HEK293 (cell line): ENCODE results near the gene NPR2.

ENCODE experiments used
- CTCF ChIA-PET: fragments of 350-600 bp; formaldehyde crosslinking; extraction: SDS; loops from one replicate; lab custom pipeline; 2021; ENCODE audit warnings: antibody characterized with exemption; lab: Yijun Ruan, JAX
- POLR2A ChIA-PET: fragments of 300-600 bp; formaldehyde crosslinking; extraction: SDS; loops from one replicate; lab custom pipeline; 2020; ENCODE audit warnings: antibody characterized with exemption, inconsistent platforms; lab: Yijun Ruan, JAX
- H3K27ac ChIP-seq: fragments of 200-500 bp; sonication (Bioruptor generic); 2 replicates; pipeline ENCODE4 v1.5.1; 2014; ENCODE audit warnings: low read depth, low read length, control low read depth, inconsistent platforms; ENCODE audit errors: extremely low read depth
- H3K36me3 ChIP-seq, 2 experiments: fragments of 200-500 bp in 1 of 2; sonication (Bioruptor generic) in 1 of 2; 1 replicate in 1 of 2; 2 replicates in 1 of 2; pipeline ENCODE4 v1.5.1; 2014 to 2017; ENCODE audit warnings: inconsistent platforms in 2 of 2, low read length in 2 of 2; ENCODE audit not compliant: control insufficient read depth in 2 of 2, insufficient read depth in 1 of 2
- H3K4me1 ChIP-seq: fragments of 200-500 bp; sonication (Bioruptor generic); 2 replicates; pipeline ENCODE4 v1.5.1; 2014; ENCODE audit warnings: mild to moderate bottlenecking, low read length, inconsistent platforms; ENCODE audit not compliant: control insufficient read depth, insufficient read depth
- H3K4me3 ChIP-seq: 2 replicates; pipeline ENCODE4 v1.5.1; 2011; ENCODE audit warnings: low read depth, mild to moderate bottlenecking, control low read depth, low read length, moderate library complexity
- H3K9me3 ChIP-seq: fragments of 200-500 bp; sonication (Bioruptor generic); 2 replicates; pipeline ENCODE4 v1.5.1; 2014; ENCODE audit warnings: low read depth, low read length, inconsistent platforms; ENCODE audit not compliant: control insufficient read depth, insufficient read depth
- GFI1B ChIP-seq: fragments of 450-650 bp; formaldehyde crosslinking; IDR thresholded peaks from 2 replicates; pipeline ENCODE4 v1.5.1; 2016; ENCODE audit warnings: missing biosample characterization, missing genetic modification characterization
- GLI4 ChIP-seq: fragments of 450-650 bp; formaldehyde crosslinking; IDR thresholded peaks from 2 replicates; pipeline ENCODE4 v1.5.1; 2016; ENCODE audit warnings: missing biosample characterization, missing genetic modification characterization
- GLIS2 ChIP-seq: fragments of 450-650 bp; formaldehyde crosslinking; IDR thresholded peaks from 2 replicates; pipeline ENCODE4 v1.5.1; 2016; ENCODE audit warnings: missing biosample characterization, missing genetic modification characterization
- SP3 ChIP-seq: fragments of 450-650 bp; formaldehyde crosslinking; IDR thresholded peaks from 2 replicates; pipeline ENCODE4 v1.5.1; 2016; ENCODE audit warnings: missing biosample characterization, missing genetic modification characterization
- ZBTB48 ChIP-seq: fragments of 450-650 bp; formaldehyde crosslinking; IDR thresholded peaks from 2 replicates; pipeline ENCODE4 v1.5.1; 2016; ENCODE audit warnings: missing biosample characterization, missing genetic modification characterization
- ZIC2 ChIP-seq: fragments of 450-650 bp; formaldehyde crosslinking; IDR thresholded peaks from 2 replicates; pipeline ENCODE4 v1.5.1; 2016; ENCODE audit warnings: missing biosample characterization, missing genetic modification characterization
- ZNF10 ChIP-seq: fragments of 450-650 bp; formaldehyde crosslinking; IDR thresholded peaks from 2 replicates; pipeline ENCODE4 v1.5.1; 2017; ENCODE audit warnings: missing biosample characterization, missing genetic modification characterization
- ZNF2 ChIP-seq: fragments of 450-650 bp; formaldehyde crosslinking; IDR thresholded peaks from 2 replicates; pipeline ENCODE4 v1.5.1; 2016; ENCODE audit warnings: missing biosample characterization, missing genetic modification characterization
- ZNF223 ChIP-seq: fragments of 450-650 bp; formaldehyde crosslinking; IDR thresholded peaks from 2 replicates; pipeline ENCODE4 v1.5.1; 2016; ENCODE audit warnings: missing biosample characterization, missing genetic modification characterization
- ZNF335 ChIP-seq: fragments of 450-650 bp; formaldehyde crosslinking; conservative IDR thresholded peaks from 2 replicates; pipeline ENCODE4 v1.5.1; 2016; ENCODE audit warnings: missing biosample characterization, missing genetic modification characterization
- ZNF341 ChIP-seq: fragments of 450-650 bp; formaldehyde crosslinking; IDR thresholded peaks from 2 replicates; pipeline ENCODE4; 2016; ENCODE audit warnings: low read depth, missing biosample characterization, missing genetic modification characterization
- ZNF416 ChIP-seq: fragments of 450-650 bp; formaldehyde crosslinking; IDR thresholded peaks from 2 replicates; pipeline ENCODE4 v1.5.1; 2016; ENCODE audit warnings: missing biosample characterization, missing genetic modification characterization
- ZNF48 ChIP-seq: fragments of 450-650 bp; formaldehyde crosslinking; IDR thresholded peaks from 2 replicates; pipeline ENCODE4 v1.5.1; 2016; ENCODE audit warnings: missing biosample characterization, missing genetic modification characterization
- ZNF555 ChIP-seq: fragments of 450-650 bp; formaldehyde crosslinking; conservative IDR thresholded peaks from 2 replicates; pipeline ENCODE4 v1.5.1; 2017; ENCODE audit warnings: missing biosample characterization, mild to moderate bottlenecking, missing genetic modification characterization, inconsistent platforms
- ZNF654 ChIP-seq: fragments of 450-650 bp; formaldehyde crosslinking; IDR thresholded peaks from 2 replicates; pipeline ENCODE4 v1.5.1; 2016; ENCODE audit warnings: low read depth, missing biosample characterization, missing genetic modification characterization
- ZNF777 ChIP-seq: fragments of 450-650 bp; formaldehyde crosslinking; IDR thresholded peaks from 2 replicates; pipeline ENCODE4 v1.5.1; 2017; ENCODE audit warnings: missing biosample characterization, missing genetic modification characterization, borderline replicate concordance
- ZSCAN16 ChIP-seq: fragments of 450-650 bp; formaldehyde crosslinking; IDR thresholded peaks from 2 replicates; pipeline ENCODE4 v1.5.1; 2016; ENCODE audit warnings: missing biosample characterization, missing genetic modification characterization
- TF ChIP-seq, protein P1 (sequence below): fragments of 450-650 bp; formaldehyde crosslinking; conservative IDR thresholded peaks from 2 replicates; pipeline ENCODE4 v1.5.1; 2016; ENCODE audit warnings: low read depth, missing biosample characterization, missing genetic modification characterization
- TF ChIP-seq, protein P2 (sequence below): fragments of 450-650 bp; formaldehyde crosslinking; IDR thresholded peaks from 2 replicates; pipeline ENCODE4 v1.5.1; 2017; ENCODE audit warnings: missing biosample characterization, mild to moderate bottlenecking, missing genetic modification characterization, moderate library complexity

The NPR2 gene

DNA sequence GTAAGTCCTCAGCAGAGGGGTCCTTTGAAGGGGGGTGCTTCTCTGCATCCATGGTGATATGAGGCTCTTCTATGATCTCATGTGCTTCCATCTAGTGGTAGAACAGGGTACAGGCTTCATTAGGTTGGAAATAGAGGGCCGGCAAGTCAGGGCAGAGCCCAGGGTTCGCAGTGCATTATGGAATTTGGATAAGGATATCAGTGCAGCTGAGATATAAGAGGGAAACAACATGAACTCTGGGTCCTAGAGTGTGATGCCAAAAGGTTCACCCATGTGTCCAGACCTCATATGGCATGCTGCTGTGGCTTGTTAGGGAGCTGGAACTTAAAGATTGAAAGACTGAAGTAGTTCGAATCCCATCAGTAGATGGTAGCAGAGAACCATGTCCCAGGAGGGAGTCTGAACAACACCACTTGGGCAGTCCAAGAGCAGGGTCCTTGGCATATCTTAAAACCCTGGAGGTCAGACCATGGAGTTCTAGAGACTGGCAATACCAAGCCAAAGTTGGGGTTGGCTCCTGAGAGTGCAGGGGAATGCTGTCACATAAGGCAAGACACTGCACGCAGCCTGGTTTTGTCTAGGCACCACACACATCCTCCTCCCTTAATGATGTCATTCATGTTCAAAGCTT is 34.8 kb downstream of the NPR2 start (continued):
- TF ChIP-seq, protein P1, sequence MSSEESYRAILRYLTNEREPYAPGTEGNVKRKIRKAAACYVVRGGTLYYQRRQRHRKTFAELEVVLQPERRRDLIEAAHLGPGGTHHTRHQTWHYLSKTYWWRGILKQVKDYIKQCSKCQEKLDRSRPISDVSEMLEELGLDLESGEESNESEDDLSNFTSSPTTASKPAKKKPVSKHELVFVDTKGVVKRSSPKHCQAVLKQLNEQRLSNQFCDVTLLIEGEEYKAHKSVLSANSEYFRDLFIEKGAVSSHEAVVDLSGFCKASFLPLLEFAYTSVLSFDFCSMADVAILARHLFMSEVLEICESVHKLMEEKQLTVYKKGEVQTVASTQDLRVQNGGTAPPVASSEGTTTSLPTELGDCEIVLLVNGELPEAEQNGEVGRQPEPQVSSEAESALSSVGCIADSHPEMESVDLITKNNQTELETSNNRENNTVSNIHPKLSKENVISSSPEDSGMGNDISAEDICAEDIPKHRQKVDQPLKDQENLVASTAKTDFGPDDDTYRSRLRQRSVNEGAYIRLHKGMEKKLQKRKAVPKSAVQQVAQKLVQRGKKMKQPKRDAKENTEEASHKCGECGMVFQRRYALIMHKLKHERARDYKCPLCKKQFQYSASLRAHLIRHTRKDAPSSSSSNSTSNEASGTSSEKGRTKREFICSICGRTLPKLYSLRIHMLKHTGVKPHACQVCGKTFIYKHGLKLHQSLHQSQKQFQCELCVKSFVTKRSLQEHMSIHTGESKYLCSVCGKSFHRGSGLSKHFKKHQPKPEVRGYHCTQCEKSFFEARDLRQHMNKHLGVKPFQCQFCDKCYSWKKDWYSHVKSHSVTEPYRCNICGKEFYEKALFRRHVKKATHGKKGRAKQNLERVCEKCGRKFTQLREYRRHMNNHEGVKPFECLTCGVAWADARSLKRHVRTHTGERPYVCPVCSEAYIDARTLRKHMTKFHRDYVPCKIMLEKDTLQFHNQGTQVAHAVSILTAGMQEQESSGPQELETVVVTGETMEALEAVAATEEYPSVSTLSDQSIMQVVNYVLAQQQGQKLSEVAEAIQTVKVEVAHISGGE (tag by site-specific recombination) = no peak
- TF ChIP-seq ZSCAN16 (tag by site-specific recombination) (no peak), ZNF2 (tag by site-specific recombination) (no peak), ZNF10 (tag by site-specific recombination) (no peak), ZNF654 (tag by site-specific recombination) (peak; percentile 33; the same call in 1 of the 2 replicates), ZNF48 (tag by site-specific recombination) (no peak), ZBTB48 (peak; percentile 27; the same call in 1 of the 2 replicates), ZNF341 (peak; percentile 66), ZIC2 (tag by site-specific recombination) (no peak)

DNA sequence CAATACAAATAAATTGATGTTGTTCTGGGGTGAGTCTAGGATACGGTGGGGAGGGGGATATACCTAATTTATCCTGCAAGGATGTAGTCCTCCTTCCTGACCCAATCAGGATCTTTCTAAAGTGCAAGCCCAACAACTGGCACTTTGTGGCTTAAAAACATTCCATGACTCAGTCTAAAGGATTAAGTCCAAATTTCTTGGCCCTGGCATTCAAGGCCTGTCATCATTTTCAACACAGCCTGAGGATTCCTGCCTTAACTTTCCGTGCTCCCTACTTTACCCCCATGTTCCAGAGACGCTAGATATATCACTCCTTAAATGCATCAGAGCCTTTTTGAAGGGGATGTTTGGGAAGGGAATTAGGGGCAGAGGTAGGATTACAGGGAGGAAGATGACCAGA is 36.1 kb downstream of the NPR2 start:
- ChIA-PET POLR2A (interaction anchor here (2.2 kb wide), 1 partner anchor 13 kb away, joined by 11 read pairs; the partner anchor contains the start of gene HINT2), CTCF (interaction anchor here (0.6 to 5.4 kb wide), 11 partner anchors 8 to 280 kb away, joined by 3 to 65 read pairs (median 8); no protein-coding TSS in a partner anchor)
- no peak overlapping the region for H3K4me3 ChIP-seq
- no peaks in the 10 kb centered on the region for H3K9me3 ChIP-seq
- no peak overlapping the region for H3K27ac ChIP-seq
- no peak for TF ChIP-seq ZNF555 (tag by site-specific recombination)
- TF ChIP-seq, protein P2, sequence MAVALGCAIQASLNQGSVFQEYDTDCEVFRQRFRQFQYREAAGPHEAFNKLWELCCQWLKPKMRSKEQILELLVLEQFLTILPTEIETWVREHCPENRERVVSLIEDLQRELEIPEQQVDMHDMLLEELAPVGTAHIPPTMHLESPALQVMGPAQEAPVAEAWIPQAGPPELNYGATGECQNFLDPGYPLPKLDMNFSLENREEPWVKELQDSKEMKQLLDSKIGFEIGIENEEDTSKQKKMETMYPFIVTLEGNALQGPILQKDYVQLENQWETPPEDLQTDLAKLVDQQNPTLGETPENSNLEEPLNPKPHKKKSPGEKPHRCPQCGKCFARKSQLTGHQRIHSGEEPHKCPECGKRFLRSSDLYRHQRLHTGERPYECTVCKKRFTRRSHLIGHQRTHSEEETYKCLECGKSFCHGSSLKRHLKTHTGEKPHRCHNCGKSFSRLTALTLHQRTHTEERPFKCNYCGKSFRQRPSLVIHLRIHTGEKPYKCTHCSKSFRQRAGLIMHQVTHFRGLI (tag by site-specific recombination) = peak; percentile 30; the same call in 1 of the 2 replicates
- TF ChIP-seq ZNF416 = no peak
- TF ChIP-seq GLI4 (tag by site-specific recombination) = no peak
- H3K36me3 ChIP-seq = no peaks in the 10 kb centered on the region
- H3K4me1 ChIP-seq = peaks cover 4% of the 10 kb centered on the region; the same call in 1 of the 2 replicates

DNA sequence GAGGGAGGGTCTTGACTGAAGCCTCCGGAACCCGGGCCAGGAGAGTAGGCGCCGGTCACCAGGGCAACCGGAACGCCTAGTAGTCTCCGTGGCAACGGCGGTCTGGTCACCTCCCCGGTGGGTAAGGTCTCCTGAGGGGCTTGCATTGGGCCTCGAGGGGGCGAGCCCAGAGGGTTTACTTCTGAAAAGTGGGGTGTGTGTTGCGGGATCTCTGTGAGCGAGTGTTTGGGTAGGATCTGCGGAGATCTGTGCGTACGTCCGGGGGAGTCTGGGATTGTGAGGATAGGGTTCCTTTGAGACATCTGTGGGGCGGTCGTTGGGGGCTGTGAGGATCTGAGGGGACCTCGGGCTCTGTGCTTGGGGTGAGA is 37.3 kb downstream of the NPR2 start, which contains the start of gene FAM221B:
Gene FAM221B (minus strand): TSS at position 17 of the 368 bp plus-strand sequence. CDS start 2,571 bp downstream, outside the sequence.
- H3K36me3 ChIP-seq = no peaks in the 10 kb centered on the region
- ChIA-PET POLR2A (interaction anchor here (1.0 kb wide), 3 partner anchors 15 to 96 kb away, joined by 5 to 6 read pairs (median 5); partner anchors contain the start of genes CREB3, HINT2, SPAG8 and TLN1), CTCF (interaction anchor here (0.7 to 5.4 kb wide), 4 partner anchors 28 to 751 kb away, joined by 3 to 65 read pairs (median 6); no protein-coding TSS in a partner anchor)
- H3K27ac ChIP-seq = peak within 1 kb of the TSS; percentile 34; the same call in 1 of the 2 replicates
- H3K9me3 ChIP-seq = no peaks in the 10 kb centered on the region
- peak; percentile 60 for TF ChIP-seq ZNF335 (tag by site-specific recombination)
- no peak for TF ChIP-seq ZNF223 (tag by site-specific recombination)
- TF ChIP-seq GFI1B (tag by site-specific recombination) = no peak
- TF ChIP-seq ZNF10 (tag by site-specific recombination) = no peak
- peak; percentile 50; the same call in 1 of the 2 replicates for TF ChIP-seq ZNF777 (tag by site-specific recombination)
- TF ChIP-seq SP3 = 0 out of 2 replicates have a peak, but pooled peaks have one; percentile 11
- TF ChIP-seq GLIS2 (tag by site-specific recombination) = peak; percentile 80
- H3K4me3 ChIP-seq = peak within 1 kb of the TSS; percentile 59
- peaks cover 4% of the 10 kb centered on the region; the same call in 1 of the 2 replicates for H3K4me1 ChIP-seq
